GM13976 (cell line): Measurements from ENCODE around the gene SPATA13.

Source experiments
- DNase-seq: peaks from one replicate; pipeline ENCODE4 v3.0.0; 2012; ENCODE audit warnings: low spot score
- CTCF ChIP-seq: IDR thresholded peaks from 2 replicates; pipeline ENCODE4 v1.5.1; 2012; ENCODE audit warnings: borderline replicate concordance, mild to moderate bottlenecking; ENCODE audit not compliant: insufficient read depth; ENCODE audit errors: extremely low read depth, missing control alignments, control extremely low read depth
- in situ Hi-C: fragments of 300-500 bp; cut with MboI; formaldehyde crosslinking; loops from one replicate; pipeline ENCODE4 v1.12.0; 2022; ENCODE audit warnings: low sequenced_read_pairs, mixed read lengths, inconsistent platforms; ENCODE audit not compliant: unreplicated experiment

SPATA13 gene

GRCh38 chr13:24129914-24130774 lies 30.4 kb upstream of the SPATA13 start:
- TF ChIP-seq CTCF = no peak
- in situ Hi-C loops = no loop called here
- no peak for DNase-seq

GRCh38 chr13:24131749-24132148 lies 28.8 kb upstream of the SPATA13 start:
- DNase-seq = no peak
- in situ Hi-C loops = no loop called here

GRCh38 chr13:24133021-24133795 lies 27.3 kb upstream of the SPATA13 start:
- in situ Hi-C loops = no loop called here
- no peak for DNase-seq
- no peak for TF ChIP-seq CTCF

More at GRCh38 chr13:24131749-24132148, 28.8 kb upstream of the SPATA13 start:
- TF ChIP-seq CTCF = no peak

- TF ChIP-seq CTCF = no peak
- in situ Hi-C loops = no loop called here
- DNase-seq = no peak
Observed at GRCh38 chr13:24134231-24134630, 26.3 kb upstream of the SPATA13 start.

- in situ Hi-C loops = no loop called here
Observed at GRCh38 chr13:24134757-24135156, 25.8 kb upstream of the SPATA13 start.

More at GRCh38 chr13:24134757-24135156, 25.8 kb upstream of the SPATA13 start:
- DNase-seq = no peak
- TF ChIP-seq CTCF = no peak
